22Rv1 (cell line): ENCODE measurements around the gene MAML3.

Experiments used
- CTCF ChIP-seq: fragments of 450-650 bp; IDR thresholded peaks from 2 replicates; pipeline ENCODE4 v1.5.1; 2017; ENCODE audit warnings: mild to moderate bottlenecking
- ZFX ChIP-seq: fragments of 450-650 bp; IDR thresholded peaks from 2 replicates; pipeline ENCODE4 v1.6.1; 2017; ENCODE audit warnings: antibody characterized with exemption, borderline replicate concordance

- no peak for TF ChIP-seq CTCF
- TF ChIP-seq ZFX = no peak
Observed at GRCh38 chr4:140186082-140186438, 32.1 kb upstream of the MAML3 start.
